ENCODE data around the gene RPTOR.

The RPTOR gene

GRCh38 chr17:80592243-80592642, 47.6 kb downstream of the RPTOR start:
- no peak for FAIRE-seq
- no peak for DNase-seq (ENCODE audit: insufficient read length, low spot score)
- TF ChIP-seq CTCF (IDR thresholded peaks at IDR 0.05; ENCODE audit: insufficient read depth, missing control alignments): no peak

GRCh38 chr17:80593181-80593580, 48.5 kb downstream of the RPTOR start:
- FAIRE-seq (no peak), DNase-seq (ENCODE audit: insufficient read length, low spot score) (no peak)
- no peak for TF ChIP-seq CTCF (IDR thresholded peaks at IDR 0.05; ENCODE audit: insufficient read depth, missing control alignments)

GRCh38 chr17:80594431-80595269, 50.0 kb downstream of the RPTOR start:
- DNase-seq (ENCODE audit: insufficient read length, low spot score) (no peak), FAIRE-seq (no peak)
- no peak for TF ChIP-seq CTCF (IDR thresholded peaks at IDR 0.05; ENCODE audit: insufficient read depth, missing control alignments)

- DNase-seq (ENCODE audit: insufficient read length, low spot score) (no peak), FAIRE-seq (no peak)
- no peak for TF ChIP-seq CTCF (IDR thresholded peaks at IDR 0.05; ENCODE audit: insufficient read depth, missing control alignments)
These were observed 52.3 kb downstream of the RPTOR start for GRCh38 chr17:80596760-80597608.

GRCh38 chr17:80598813-80599545, 54.3 kb downstream of the RPTOR start:
- no peak for FAIRE-seq

More at GRCh38 chr17:80598813-80599545, 54.3 kb downstream of the RPTOR start:
- TF ChIP-seq CTCF (IDR thresholded peaks at IDR 0.05; ENCODE audit: insufficient read depth, missing control alignments): no peak
- no peak for DNase-seq (ENCODE audit: insufficient read length, low spot score)
